HCT116 (cell line): Measurements from ENCODE around the gene PDGFD.
"Not testable (repeated sequence)": the region's sequence is repeated elsewhere in the genome, so short reads cannot be mapped to it uniquely, and the experiment has no call there.

ENCODE experiments used
- POLR2A ChIP-seq: IDR thresholded peaks from 2 replicates; pipeline ENCODE4 v1.7.0; 2011; ENCODE audit warnings: borderline replicate concordance; ENCODE audit not compliant: insufficient read depth, insufficient read length; ENCODE audit errors: extremely low read depth
- TF ChIP-seq, protein P1 (sequence below), 3 experiments: fragments of 200-600 bp in 1 of 3; sonication (generic) in 1 of 3; IDR thresholded peaks in 2 of 3; conservative IDR thresholded peaks in 1 of 3; 2 replicates each; pipeline ENCODE4 v1.5.1; 2012 to 2017; ENCODE audit warnings: low read depth in 2 of 3, low read length in 2 of 3, antibody characterized with exemption in 1 of 3, borderline replicate concordance in 1 of 3, control low read depth in 1 of 3, mild to moderate bottlenecking in 1 of 3, mixed read lengths in 1 of 3, mixed run types in 1 of 3, moderate library complexity in 1 of 3; ENCODE audit not compliant: insufficient read depth in 1 of 3

DNA sequence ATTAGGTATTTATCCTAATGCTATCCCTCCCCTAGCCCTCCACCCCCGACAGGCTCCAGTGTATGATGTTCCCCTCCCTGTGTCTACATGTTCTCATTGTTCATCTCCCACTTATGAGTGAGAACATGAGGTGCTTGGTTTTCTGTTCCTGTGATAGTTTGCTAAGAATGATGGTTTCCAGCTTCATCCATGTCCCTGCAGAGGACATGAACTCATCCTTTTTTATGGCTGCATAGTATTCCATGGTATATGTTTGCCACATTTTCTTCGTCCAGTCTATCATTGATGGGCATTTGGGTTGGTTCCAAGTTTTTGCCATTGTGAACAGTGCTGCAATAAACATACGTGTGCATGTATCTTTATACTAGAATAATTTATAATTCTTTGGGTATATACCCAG, 117.1 kb downstream of the PDGFD start:
- not testable (repeated sequence) for TF ChIP-seq POLR2A
- TF ChIP-seq, protein P1, sequence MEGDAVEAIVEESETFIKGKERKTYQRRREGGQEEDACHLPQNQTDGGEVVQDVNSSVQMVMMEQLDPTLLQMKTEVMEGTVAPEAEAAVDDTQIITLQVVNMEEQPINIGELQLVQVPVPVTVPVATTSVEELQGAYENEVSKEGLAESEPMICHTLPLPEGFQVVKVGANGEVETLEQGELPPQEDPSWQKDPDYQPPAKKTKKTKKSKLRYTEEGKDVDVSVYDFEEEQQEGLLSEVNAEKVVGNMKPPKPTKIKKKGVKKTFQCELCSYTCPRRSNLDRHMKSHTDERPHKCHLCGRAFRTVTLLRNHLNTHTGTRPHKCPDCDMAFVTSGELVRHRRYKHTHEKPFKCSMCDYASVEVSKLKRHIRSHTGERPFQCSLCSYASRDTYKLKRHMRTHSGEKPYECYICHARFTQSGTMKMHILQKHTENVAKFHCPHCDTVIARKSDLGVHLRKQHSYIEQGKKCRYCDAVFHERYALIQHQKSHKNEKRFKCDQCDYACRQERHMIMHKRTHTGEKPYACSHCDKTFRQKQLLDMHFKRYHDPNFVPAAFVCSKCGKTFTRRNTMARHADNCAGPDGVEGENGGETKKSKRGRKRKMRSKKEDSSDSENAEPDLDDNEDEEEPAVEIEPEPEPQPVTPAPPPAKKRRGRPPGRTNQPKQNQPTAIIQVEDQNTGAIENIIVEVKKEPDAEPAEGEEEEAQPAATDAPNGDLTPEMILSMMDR (IDR thresholded peaks at IDR 0.05 in 2 of 3, conservative IDR thresholded peaks at IDR 0.05 in 1 of 3; ENCODE audit: borderline replicate concordance in 1 of 3, insufficient read depth in 1 of 3, low read depth in 2 of 3, low read length in 2 of 3), result not testable (repeated sequence)
